Stimulated activated effector memory CD8-positive, alpha-beta T cell treated with anti-CD3 and anti-CD28 coated beads, Interleukin-12 subunit alpha, Interleukin-12 subunit beta, amount 100 ng/mL, for 72 hours (primary cell): ENCODE results near the gene SYMPK.

Experiments used
- ATAC-seq: fragments of 150-1000 bp; cut with Tn5 transposase; 2 replicates; pipeline ENCODE4 v1.10.0; 2021
- DNase-seq, 2 donors: peaks; one replicate each; pipeline ENCODE4 v3.0.0; 2021 to 2022; ENCODE audit warnings: low spot score in 2 of 2
- H3K27ac Mint-ChIP-seq: one replicate; pipeline ENCODE4 v1.8.0; 2022; ENCODE audit warnings: mild to moderate bottlenecking, mixed read lengths
- H3K36me3 Mint-ChIP-seq: one replicate; pipeline ENCODE4 v1.8.0; 2022; ENCODE audit warnings: mild to moderate bottlenecking, mixed read lengths
- H3K4me1 Mint-ChIP-seq: one replicate; pipeline ENCODE4 v1.8.0; 2022; ENCODE audit warnings: mixed read lengths
- H3K4me3 Mint-ChIP-seq: one replicate; pipeline ENCODE4 v1.8.0; 2022; ENCODE audit warnings: mild to moderate bottlenecking, mixed read lengths
- H3K9me3 Mint-ChIP-seq: one replicate; pipeline ENCODE4 v1.8.0; 2022; ENCODE audit warnings: mixed read lengths

The SYMPK gene

GRCh38 chr19:45863335-45863839 is 440 bp upstream of the SYMPK start:
- Mint-ChIP-seq H3K27ac (peak overlapping the region; percentile 95), H3K4me3 (peak overlapping the region; percentile 94), H3K4me1 (peaks cover 42% of the 10 kb centered on the region), H3K36me3 (peaks cover 56% of the 10 kb centered on the region), H3K9me3 (no peaks in the 10 kb centered on the region)
- no peak for DNase-seq
- ATAC-seq: no peak

- Mint-ChIP-seq H3K9me3 (no peaks in the 10 kb centered on the region), H3K4me3 (peak overlapping the region; percentile 94), H3K4me1 (peaks cover 47% of the 10 kb centered on the region), H3K36me3 (peaks cover 68% of the 10 kb centered on the region), H3K27ac (peak overlapping the region; percentile 95)
- ATAC-seq (no peak), DNase-seq (no peak)
Measured at GRCh38 chr19:45862271-45862563, 730 bp downstream of the SYMPK start.

- H3K9me3 Mint-ChIP-seq: no peaks in the 10 kb centered on the region
- H3K4me3 Mint-ChIP-seq: peak overlapping the region; percentile 94
- peaks cover 84% of the 10 kb centered on the region for H3K36me3 Mint-ChIP-seq
- peaks cover 47% of the 10 kb centered on the region for H3K4me1 Mint-ChIP-seq
- no peak for DNase-seq
- no peak for ATAC-seq
- H3K27ac Mint-ChIP-seq: no peak overlapping the region
Measured at GRCh38 chr19:45860359-45861259, 2.3 kb downstream of the SYMPK start.

DNA sequence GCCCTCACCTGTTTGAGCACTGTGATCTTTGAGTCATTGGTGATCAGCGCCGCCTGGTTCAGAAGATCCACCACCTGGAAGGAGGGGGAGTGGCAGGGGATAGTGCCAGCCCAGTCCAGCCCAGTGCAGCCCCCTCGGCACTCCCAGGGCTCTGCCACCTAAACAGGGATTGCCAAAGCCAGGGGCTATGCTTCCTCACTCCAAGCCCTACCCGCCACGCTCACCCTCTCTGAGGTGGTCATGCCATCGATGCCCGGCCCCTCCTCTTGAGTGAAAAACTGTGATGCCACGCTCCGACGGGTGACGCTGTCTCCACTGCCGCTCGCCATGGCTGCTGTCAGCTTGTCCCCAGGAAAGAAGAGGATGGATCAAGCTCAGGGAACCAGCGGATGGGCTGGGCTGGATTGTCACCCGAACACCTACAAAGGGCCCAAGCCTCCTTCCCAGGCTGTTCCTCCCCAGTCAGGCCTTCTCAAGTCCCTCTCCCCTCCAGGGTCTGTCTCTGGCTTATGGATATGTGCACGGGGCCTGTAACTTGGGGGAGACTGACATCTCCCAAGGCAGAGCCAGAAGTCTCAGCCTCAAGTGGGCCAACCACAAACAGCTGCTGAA is 8.7 kb downstream of the SYMPK start:
- Mint-ChIP-seq H3K36me3 (peaks cover 100% of the 10 kb centered on the region), H3K27ac (no peak overlapping the region)
- ATAC-seq: no peak

GRCh38 chr19:45852983-45853382 is 10.0 kb downstream of the SYMPK start:
- no peaks in the 10 kb centered on the region for H3K9me3 Mint-ChIP-seq
- peak overlapping the region; percentile 64 for H3K27ac Mint-ChIP-seq
- ATAC-seq (no peak), DNase-seq (no peak)
- no peak overlapping the region for H3K4me3 Mint-ChIP-seq
- peaks cover 8% of the 10 kb centered on the region for H3K4me1 Mint-ChIP-seq
- peaks cover 100% of the 10 kb centered on the region for H3K36me3 Mint-ChIP-seq

More for the DNA sequence above, 8.7 kb downstream of the SYMPK start:
- H3K4me1 Mint-ChIP-seq: peaks cover 20% of the 10 kb centered on the region
- H3K4me3 Mint-ChIP-seq: no peak overlapping the region
- DNase-seq: no peak
- H3K9me3 Mint-ChIP-seq: no peaks in the 10 kb centered on the region

- no peak overlapping the region for H3K27ac Mint-ChIP-seq
- H3K9me3 Mint-ChIP-seq: no peaks in the 10 kb centered on the region
- ATAC-seq: no peak
- no peak for DNase-seq
- H3K4me3 Mint-ChIP-seq: no peak overlapping the region
- H3K4me1 Mint-ChIP-seq: peaks cover 6% of the 10 kb centered on the region
- peaks cover 100% of the 10 kb centered on the region for H3K36me3 Mint-ChIP-seq
Measured at GRCh38 chr19:45852145-45852750, 10.7 kb downstream of the SYMPK start.

DNA sequence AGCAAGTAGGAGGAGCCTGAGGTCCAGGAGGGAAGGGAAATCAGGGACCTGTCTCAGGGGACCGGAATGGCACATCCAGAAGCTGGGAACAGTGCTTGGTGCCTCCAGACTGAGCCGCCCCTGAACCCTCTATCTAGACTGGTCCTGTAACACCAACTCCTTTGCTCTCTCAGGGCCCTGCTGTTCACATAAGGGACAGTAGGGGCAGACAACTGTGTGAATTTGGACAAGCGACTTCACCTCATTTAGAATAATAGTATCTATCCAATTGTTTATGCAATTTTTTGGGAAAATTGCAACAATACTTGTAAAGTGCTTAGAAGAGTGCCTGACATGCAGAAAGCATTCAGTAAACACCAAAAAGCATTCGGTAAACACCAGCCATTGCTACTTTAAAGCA is 14.0 kb downstream of the SYMPK start:
- DNase-seq (no peak), ATAC-seq (peak; percentile 39)
- H3K9me3 Mint-ChIP-seq: no peaks in the 10 kb centered on the region
- H3K27ac Mint-ChIP-seq: no peak overlapping the region
- peaks cover 100% of the 10 kb centered on the region for H3K36me3 Mint-ChIP-seq
- H3K4me3 Mint-ChIP-seq: no peak overlapping the region
- H3K4me1 Mint-ChIP-seq: peaks cover 6% of the 10 kb centered on the region

DNA sequence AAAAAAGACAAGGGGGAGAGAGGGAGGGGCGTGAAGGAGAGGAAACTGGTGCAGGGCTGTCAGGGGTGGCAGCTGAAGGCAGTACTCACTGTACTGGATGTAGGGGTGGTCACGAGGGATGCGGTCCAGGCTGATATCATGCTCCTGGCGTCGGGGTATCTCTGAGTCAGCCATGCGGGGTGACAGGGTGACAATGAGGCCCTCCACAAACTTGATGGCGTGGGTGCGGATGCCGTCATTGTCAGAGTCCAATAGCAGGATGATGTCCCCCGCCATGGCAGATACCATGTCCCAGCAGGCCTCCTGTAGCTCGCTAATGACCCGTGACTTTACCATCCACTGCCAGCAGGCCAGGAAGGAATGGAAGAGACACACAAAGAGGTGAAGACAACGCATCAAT is 15.3 kb downstream of the SYMPK start:
- Mint-ChIP-seq H3K36me3 (peaks cover 100% of the 10 kb centered on the region), H3K4me3 (no peak overlapping the region), H3K4me1 (peaks cover 6% of the 10 kb centered on the region), H3K9me3 (no peaks in the 10 kb centered on the region), H3K27ac (no peak overlapping the region)
- DNase-seq (no peak), ATAC-seq (no peak)

GRCh38 chr19:45842198-45842597 is 20.7 kb downstream of the SYMPK start:
- ATAC-seq: no peak
- no peak overlapping the region for H3K27ac Mint-ChIP-seq
- H3K4me1 Mint-ChIP-seq: no peaks in the 10 kb centered on the region
- H3K36me3 Mint-ChIP-seq: peaks cover 100% of the 10 kb centered on the region
- H3K9me3 Mint-ChIP-seq: no peaks in the 10 kb centered on the region
- no peak for DNase-seq
- H3K4me3 Mint-ChIP-seq: no peak overlapping the region

- ATAC-seq (no peak), DNase-seq (no peak)
- Mint-ChIP-seq H3K36me3 (peaks cover 100% of the 10 kb centered on the region), H3K9me3 (no peaks in the 10 kb centered on the region), H3K4me1 (no peaks in the 10 kb centered on the region), H3K4me3 (no peak overlapping the region), H3K27ac (no peak overlapping the region)
Measured at GRCh38 chr19:45834970-45835369, 28.0 kb downstream of the SYMPK start.

GRCh38 chr19:45828945-45829344 is 34.0 kb downstream of the SYMPK start:
- H3K27ac Mint-ChIP-seq: no peak overlapping the region
- peaks cover 95% of the 10 kb centered on the region for H3K36me3 Mint-ChIP-seq
- H3K4me1 Mint-ChIP-seq: no peaks in the 10 kb centered on the region
- ATAC-seq: no peak
- no peak for DNase-seq
- no peaks in the 10 kb centered on the region for H3K9me3 Mint-ChIP-seq
- H3K4me3 Mint-ChIP-seq: no peak overlapping the region

DNA sequence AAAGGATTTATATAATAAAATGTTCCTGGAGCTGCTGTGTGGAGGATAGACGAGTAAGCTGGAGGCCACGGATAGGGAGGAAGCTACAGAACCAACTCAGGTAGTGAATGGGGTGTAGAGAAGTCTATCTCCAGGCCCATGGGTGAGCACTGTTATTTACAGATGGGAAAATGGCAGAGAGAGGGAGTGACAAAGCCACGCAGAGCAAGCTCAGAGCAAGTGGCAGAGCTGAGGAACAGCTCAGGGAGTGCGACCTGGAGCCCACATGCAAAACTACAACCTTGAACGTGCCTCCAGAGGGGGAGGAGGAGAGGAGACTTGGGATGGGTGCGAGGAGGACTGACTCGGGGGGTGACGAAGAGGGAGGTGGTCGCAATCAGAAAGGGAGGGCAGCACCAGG is 34.4 kb downstream of the SYMPK start:
- no peak overlapping the region for H3K27ac Mint-ChIP-seq
- no peak for DNase-seq
- no peaks in the 10 kb centered on the region for H3K9me3 Mint-ChIP-seq
- no peak overlapping the region for H3K4me3 Mint-ChIP-seq
- no peak for ATAC-seq
- peaks cover 93% of the 10 kb centered on the region for H3K36me3 Mint-ChIP-seq
- no peaks in the 10 kb centered on the region for H3K4me1 Mint-ChIP-seq

- DNase-seq: no peak
- ATAC-seq: no peak
- Mint-ChIP-seq H3K36me3 (peaks cover 91% of the 10 kb centered on the region), H3K4me3 (no peak overlapping the region), H3K27ac (peak overlapping the region; percentile 81), H3K4me1 (no peaks in the 10 kb centered on the region), H3K9me3 (no peaks in the 10 kb centered on the region)
Measured at GRCh38 chr19:45827459-45828093, 35.4 kb downstream of the SYMPK start.

DNA sequence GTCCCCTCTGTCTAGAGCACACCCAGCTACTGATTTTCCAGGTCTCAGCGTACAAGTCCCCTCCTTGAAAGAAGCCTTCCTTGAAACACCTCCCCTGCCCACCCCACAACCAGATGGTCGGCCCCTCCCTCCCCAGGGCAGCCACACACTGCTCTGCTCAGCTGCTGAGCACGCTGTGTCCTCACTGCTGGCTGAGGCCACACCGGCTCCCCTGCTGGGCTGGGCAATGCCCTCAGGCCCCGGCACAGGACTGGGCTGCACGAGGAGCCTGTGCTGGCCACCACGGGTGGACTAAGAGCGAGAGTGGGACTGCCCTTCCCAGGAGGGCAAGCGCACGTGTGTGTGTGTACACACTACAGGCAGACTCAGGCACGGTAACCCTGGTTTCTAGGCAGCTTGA is 36.0 kb downstream of the SYMPK start:
- Mint-ChIP-seq H3K9me3 (no peaks in the 10 kb centered on the region), H3K4me3 (no peak overlapping the region), H3K4me1 (no peaks in the 10 kb centered on the region), H3K27ac (peak overlapping the region; percentile 81), H3K36me3 (peaks cover 90% of the 10 kb centered on the region)
- ATAC-seq: no peak
- DNase-seq: no peak
